Small intestine (tissue), 7 donors: ENCODE data around the gene DISC1. TPM values are rescaled to one million over a fixed set of nuclear protein-coding genes. Genes with fewer than 3 reads are reported as not detected.

Source experiments
- DNase-seq, 2 donors: peaks; one replicate each; pipeline versions ENCODE4 v3.0.0 to v3.0.0-alpha.2; 2013
- FAIRE-seq: peaks from 2 replicates; lab custom pipeline; 2012; peaks lifted over from hg19 to GRCh38; lab: Jason Lieb, UNC
- H3K27ac ChIP-seq, 3 donors: one replicate each; pipeline ENCODE4 v1.5.1; 2013; ENCODE audit warnings: low read length in 2 of 3, mild to moderate bottlenecking in 2 of 3, control low read depth in 1 of 3, inconsistent platforms in 1 of 3, low read depth in 1 of 3, moderate library complexity in 1 of 3
- H3K27me3 ChIP-seq, 3 donors: one replicate each; pipeline ENCODE4 v1.6.1; 2013; ENCODE audit warnings: low read length in 3 of 3, inconsistent platforms in 1 of 3; ENCODE audit not compliant: control insufficient read depth in 3 of 3, insufficient read depth in 3 of 3
- H3K36me3 ChIP-seq, 3 donors: one replicate each; pipeline ENCODE4 v1.6.1; 2013; ENCODE audit warnings: low read length in 3 of 3, inconsistent platforms in 1 of 3, low read depth in 1 of 3, mild to moderate bottlenecking in 1 of 3, moderate library complexity in 1 of 3; ENCODE audit not compliant: control insufficient read depth in 3 of 3, insufficient read depth in 2 of 3
- H3K4me1 ChIP-seq, 3 donors: one replicate each; pipeline ENCODE4 v1.6.1; 2013; ENCODE audit warnings: low read length in 2 of 3, inconsistent platforms in 1 of 3, low read depth in 1 of 3, mild to moderate bottlenecking in 1 of 3, moderate library complexity in 1 of 3; ENCODE audit not compliant: control insufficient read depth in 3 of 3, insufficient read depth in 2 of 3
- H3K4me3 ChIP-seq, 3 donors: one replicate each; pipeline ENCODE4 v1.5.1; 2013; ENCODE audit warnings: low read length in 3 of 3, control low read depth in 1 of 3, inconsistent platforms in 1 of 3, low read depth in 1 of 3, mild to moderate bottlenecking in 1 of 3, moderate library complexity in 1 of 3
- H3K9me3 ChIP-seq, 2 donors: one replicate each; pipeline ENCODE4 v1.6.1; 2013; ENCODE audit warnings: low read depth in 1 of 2, low read length in 1 of 2; ENCODE audit not compliant: control insufficient read depth in 2 of 2, insufficient read depth in 1 of 2
- WGBS, 3 donors: extraction: QIAGEN DNeasy Blood & Tissue Kit; methylation state at CpG; one replicate each; pipeline ENCODE4 v1.1.7; 2013; 5-methylcytosine and 5-hydroxymethylcytosine counted together
- polyA plus RNA-seq, 4 donors: library from polyadenylated mRNA; stranded (reverse) in 3 of 4; unstranded in 1 of 4; fragments of 200-250 nt in 3 of 4; fragments of 120-200 nt in 1 of 4; gene quantifications; one replicate each; pipeline versions ENCODE4 v1.2.1 to v1.2.3, GENCODE V29; 2013
- donor health status: healthy with polysubstance abuse.
- donor health status: control.
- donor health status: control.
- donor health status: Bipolar disorder and iron deficiency.
- donor health status: healthy.

The DISC1 gene
- polyA plus RNA-seq, 4 donors, result 0.27 to 2.1 (median 0.85) TPM; not detected in 1

DNA sequence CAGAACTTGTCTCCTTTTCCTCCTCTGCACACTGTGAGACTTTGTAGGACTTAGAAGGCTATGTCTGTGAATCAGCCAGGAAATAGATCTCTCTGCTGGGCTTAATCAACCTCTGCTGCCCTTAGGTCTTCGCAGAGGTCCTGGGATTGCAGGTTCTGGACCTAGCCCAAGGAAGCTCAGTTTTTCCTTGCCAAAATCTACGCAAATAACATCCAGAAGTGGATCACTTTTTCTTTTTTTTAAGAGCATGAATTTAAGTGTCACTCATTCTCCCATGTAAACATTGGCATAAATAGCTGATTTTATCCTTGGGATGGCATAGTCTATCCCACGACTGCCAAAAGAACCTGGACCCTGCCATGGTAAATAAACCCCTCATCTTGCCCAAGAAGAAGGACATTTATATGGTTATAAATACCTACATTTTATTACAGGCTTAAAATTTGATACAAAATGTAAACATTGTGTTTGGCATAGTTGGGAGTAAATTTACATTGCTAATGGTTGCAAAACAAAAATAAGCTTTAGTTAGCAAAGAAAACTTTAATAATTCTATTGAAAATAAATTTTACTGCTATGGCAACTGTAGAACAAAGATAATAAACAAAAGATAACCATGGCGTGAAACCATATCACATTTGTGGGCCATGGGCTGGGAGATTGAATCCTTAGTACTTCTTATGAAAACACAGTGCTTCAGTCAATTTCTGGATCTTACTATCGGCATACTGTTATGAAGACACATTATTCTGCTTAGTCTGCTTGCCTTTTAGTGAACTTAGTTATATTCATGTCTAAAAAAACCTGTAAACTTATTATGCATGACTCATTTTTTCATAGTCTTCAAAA lies 24.5 kb upstream of the DISC1 start:
- Histone ChIP-seq H3K4me1 (no peaks in the 10 kb centered on the region), H3K27me3 (no peaks in the 10 kb centered on the region), H3K27ac (no peak overlapping the region), H3K36me3 (no peaks in the 10 kb centered on the region), H3K4me3 (no peak overlapping the region), H3K9me3 (no peaks in the 10 kb centered on the region)
- 41 to 49% (median 45%) methylated on average over 5 of the region's 5 CpGs for WGBS, 3 donors
- FAIRE-seq (no peak), DNase-seq (no peak)

DNA sequence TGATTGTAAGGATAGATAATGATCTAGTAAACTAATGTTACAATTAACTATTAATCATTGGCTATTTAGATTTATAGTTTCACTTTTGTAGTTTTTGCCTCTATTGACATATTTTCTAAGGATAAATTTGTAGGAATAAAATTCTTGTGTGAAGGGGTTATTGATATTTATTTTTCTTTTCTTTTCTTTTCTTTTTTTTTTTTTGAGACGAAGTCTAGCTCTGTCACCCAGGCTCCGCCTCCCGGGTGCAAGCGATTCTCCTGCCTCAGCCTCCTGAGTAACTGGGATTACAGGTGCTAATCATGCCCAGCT lies 24.0 kb upstream of the DISC1 start:
- H3K27me3 ChIP-seq, result no peaks in the 10 kb centered on the region
- H3K4me3 ChIP-seq, result peak overlapping the region in 1 of 3 donors; percentile 2
- no peaks in the 10 kb centered on the region for H3K9me3 ChIP-seq
- no peak overlapping the region for H3K27ac ChIP-seq
- FAIRE-seq (no peak), DNase-seq (no peak)
- 66 to 80% (median 77%) methylated on average over 4 of the region's 4 CpGs for WGBS, 3 donors
- no peaks in the 10 kb centered on the region for H3K36me3 ChIP-seq
- H3K4me1 ChIP-seq, result no peaks in the 10 kb centered on the region

DNA sequence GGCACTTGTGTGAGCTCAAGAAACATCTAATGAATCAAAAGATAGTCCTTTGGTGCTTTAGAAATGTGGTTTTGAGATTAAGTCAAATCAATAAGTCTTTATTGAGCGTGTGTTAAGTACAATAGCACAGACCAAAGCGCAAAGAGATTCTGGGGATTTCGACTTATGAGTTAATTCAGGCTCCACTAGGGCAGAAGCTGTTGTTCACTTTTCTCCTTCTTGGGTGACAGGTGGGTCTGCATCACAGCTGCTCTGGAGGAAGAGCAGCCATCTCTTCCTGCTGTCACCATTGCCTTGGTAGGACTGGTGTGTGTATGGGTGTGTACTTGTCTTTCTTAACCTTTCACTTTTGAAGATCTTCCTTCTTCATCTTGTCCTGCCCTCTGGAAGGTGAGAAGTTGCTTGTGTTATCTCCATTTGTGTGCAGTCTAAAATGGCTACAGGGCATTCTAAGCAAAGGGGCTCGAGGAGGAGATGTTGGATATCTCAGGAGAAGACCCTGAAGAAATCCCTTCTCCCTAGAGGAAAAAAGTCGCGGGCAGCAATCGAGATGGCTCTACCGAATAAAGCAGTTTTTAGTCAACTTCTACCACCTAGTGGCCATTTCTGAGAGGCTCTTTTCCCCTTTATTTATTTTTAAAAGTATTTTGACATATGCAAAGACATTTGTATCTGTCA lies 22.9 kb upstream of the DISC1 start:
- H3K9me3 ChIP-seq, result no peaks in the 10 kb centered on the region
- no peaks in the 10 kb centered on the region for H3K36me3 ChIP-seq
- 2 to 22% (median 6%) methylated on average over 8 of the region's 8 CpGs for WGBS, 3 donors
- FAIRE-seq (no peak), DNase-seq (peak; percentile 71 to 73)
- peak overlapping the region in 2 of 3 donors; percentile 26 to 55 for H3K27ac ChIP-seq
- no peaks in the 10 kb centered on the region for H3K27me3 ChIP-seq
- H3K4me3 ChIP-seq, result peak overlapping the region; percentile 32 to 60 (median 36)
- H3K4me1 ChIP-seq, result no peaks in the 10 kb centered on the region

DNA sequence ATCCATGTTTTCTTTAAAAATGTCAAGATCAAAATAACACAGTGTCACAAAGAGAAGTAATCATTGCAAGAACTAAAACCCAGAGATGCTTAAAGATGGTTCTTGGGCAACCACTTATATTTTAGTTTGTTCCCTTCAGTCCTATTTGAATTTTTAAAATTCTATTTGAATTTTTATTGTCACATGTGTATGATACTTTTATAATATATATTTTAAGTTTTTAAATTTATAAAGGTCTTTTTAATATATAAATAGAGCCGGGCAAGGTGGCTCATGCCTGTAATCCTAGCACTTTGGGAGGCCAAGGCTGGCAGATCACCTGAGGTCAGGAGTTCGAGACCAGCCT lies 22.3 kb upstream of the DISC1 start:
- Histone ChIP-seq H3K4me3 (no peak overlapping the region), H3K4me1 (no peaks in the 10 kb centered on the region), H3K9me3 (no peaks in the 10 kb centered on the region), H3K36me3 (no peaks in the 10 kb centered on the region), H3K27me3 (no peaks in the 10 kb centered on the region), H3K27ac (no peak overlapping the region)
- no peak for DNase-seq
- WGBS, 3 donors, result 66 to 76% (median 67%) methylated on average over 2 of the region's 2 CpGs
- FAIRE-seq, result no peak

DNA sequence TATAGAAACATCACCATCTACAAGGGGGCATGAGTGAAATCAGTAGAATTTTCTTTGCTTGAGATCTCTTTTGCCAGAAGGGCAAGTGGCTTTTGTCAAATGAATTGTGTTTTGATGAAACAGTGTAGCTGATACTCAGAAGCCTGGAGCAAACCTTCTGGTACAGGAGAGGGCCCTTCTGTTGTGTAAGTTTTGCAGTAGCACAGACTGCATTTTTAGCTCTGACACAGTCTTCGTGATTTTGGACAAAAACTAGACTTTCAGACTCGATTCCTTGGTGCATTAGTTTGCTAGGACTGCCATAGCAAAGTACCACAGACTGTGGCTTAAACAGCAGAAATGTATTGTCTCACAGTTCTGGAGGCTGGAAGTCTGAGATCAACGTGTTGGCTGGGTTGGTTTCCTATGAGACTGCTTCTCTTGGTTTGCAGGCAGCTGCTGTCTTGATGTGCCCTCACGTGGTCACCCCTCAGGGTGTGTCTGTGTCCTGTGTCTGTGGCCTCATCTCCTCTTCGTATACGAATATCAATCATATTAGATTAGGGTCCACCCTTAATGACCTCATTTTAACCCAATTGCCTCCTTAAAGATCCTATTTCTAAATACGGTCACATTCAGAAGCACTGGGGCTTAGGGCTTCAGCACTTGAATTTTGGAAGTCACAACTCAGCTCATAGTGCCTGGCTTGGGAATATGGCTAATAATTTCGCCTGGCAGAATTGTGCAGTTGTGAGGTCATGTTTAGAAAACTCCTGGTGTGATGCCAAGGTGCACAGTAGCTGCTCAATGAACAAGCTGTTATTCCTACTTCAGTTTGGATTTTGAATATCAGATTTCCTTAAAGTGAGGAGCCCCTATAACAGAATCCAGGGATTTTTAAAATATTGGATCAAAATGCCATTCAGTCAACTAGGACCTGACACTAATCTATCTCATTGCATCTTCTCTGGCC lies 21.2 kb upstream of the DISC1 start:
- WGBS, 3 donors, result 50 to 56% (median 51%) methylated on average over 8 of the region's 8 CpGs
- H3K4me3 ChIP-seq, result no peak overlapping the region
- FAIRE-seq (no peak), DNase-seq (no peak)
- no peaks in the 10 kb centered on the region for H3K27me3 ChIP-seq
- H3K27ac ChIP-seq, result no peak overlapping the region
- no peaks in the 10 kb centered on the region for H3K36me3 ChIP-seq
- no peaks in the 10 kb centered on the region for H3K4me1 ChIP-seq
- H3K9me3 ChIP-seq, result no peaks in the 10 kb centered on the region

DNA sequence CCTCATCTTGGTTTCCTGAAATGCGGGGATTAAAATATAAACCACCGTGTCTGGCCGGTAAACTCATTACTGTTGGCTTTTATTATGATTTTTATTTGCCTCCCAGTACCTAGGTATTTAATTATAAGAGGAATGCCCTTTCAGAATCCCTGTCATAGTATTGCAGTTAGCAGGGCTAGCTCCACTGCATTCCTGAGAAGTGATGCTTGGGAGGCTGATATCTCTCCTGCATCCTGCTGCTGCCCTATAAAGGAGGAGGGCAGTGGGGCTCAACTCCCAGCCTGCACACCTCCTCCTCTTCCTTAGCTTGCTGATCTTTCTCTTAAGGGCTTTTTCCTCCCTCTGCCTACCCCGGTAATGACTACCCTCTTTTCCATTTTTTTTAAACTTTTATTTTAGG lies 19.9 kb upstream of the DISC1 start:
- H3K27ac ChIP-seq, result no peak overlapping the region
- FAIRE-seq, result no peak
- H3K9me3 ChIP-seq, result no peaks in the 10 kb centered on the region
- WGBS, 3 donors, result 60 to 83% (median 76%) methylated on average over 4 of the region's 4 CpGs
- DNase-seq, result no peak
- no peaks in the 10 kb centered on the region for H3K27me3 ChIP-seq
- no peak overlapping the region for H3K4me3 ChIP-seq
- no peaks in the 10 kb centered on the region for H3K4me1 ChIP-seq
- H3K36me3 ChIP-seq, result no peaks in the 10 kb centered on the region

DNA sequence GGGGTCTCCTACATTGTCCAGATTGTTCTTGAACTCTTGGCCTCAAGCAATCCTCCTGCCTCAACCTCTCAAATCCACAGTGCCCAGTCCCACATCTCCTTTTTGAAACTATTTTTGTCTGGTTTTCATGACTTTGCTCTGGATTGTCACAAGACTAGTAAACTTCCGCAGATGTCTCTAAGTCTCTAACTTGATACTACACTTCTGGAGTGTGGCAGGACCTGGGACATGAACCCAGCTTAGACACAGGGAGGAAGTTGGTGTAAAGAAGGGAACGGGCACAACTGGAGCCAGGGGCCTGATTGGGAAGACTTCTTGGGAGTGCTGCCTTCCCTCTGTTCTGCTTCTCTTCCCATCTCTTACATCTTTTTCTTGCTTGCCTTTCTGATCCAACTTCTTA lies 16.2 kb upstream of the DISC1 start:
- WGBS, 3 donors, result 89 to 98% (median 92%) methylated on average over 2 of the region's 2 CpGs
- Histone ChIP-seq H3K27me3 (peaks cover 0 to 3% (median 0%) of the 10 kb centered on the region in 3 donors), H3K9me3 (no peaks in the 10 kb centered on the region)

DNA sequence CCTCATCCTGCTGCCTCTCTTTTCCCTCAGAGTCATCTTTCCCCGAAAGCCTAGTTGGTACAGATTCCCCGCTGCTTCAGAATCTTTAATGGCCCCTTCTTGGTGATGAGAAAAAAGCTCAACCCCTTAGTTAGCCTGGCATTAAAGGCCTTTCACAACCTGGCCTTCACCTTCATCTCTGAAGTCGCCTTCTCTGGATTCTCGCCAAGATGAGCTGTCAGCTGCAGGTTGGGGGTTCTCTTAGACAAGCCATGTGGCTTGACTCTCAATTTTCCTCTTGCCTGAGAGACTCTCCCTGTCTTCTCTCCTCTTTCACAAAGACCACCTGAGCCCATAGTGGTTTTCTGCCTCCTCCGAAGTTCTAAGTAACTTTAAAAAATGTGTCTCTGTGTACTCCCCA lies 15.5 kb upstream of the DISC1 start:
- 81 to 83% (median 83%) methylated on average over 5 of the region's 5 CpGs for WGBS, 3 donors
- DNase-seq (no peak), FAIRE-seq (no peak)
- Histone ChIP-seq H3K36me3 (no peaks in the 10 kb centered on the region), H3K4me1 (no peaks in the 10 kb centered on the region), H3K27ac (no peak overlapping the region), H3K27me3 (peaks cover 0 to 3% (median 0%) of the 10 kb centered on the region in 3 donors), H3K9me3 (no peaks in the 10 kb centered on the region), H3K4me3 (no peak overlapping the region)

More for the DNA sequence above, 16.2 kb upstream of the DISC1 start:
- DNase-seq (no peak), FAIRE-seq (no peak)
- Histone ChIP-seq H3K4me3 (no peak overlapping the region), H3K36me3 (no peaks in the 10 kb centered on the region), H3K4me1 (no peaks in the 10 kb centered on the region), H3K27ac (no peak overlapping the region)
